ENCODE measurements around the gene AFAP1L1.

The AFAP1L1 gene

GRCh38 chr5:149235841-149236240 lies 35.8 kb upstream of the AFAP1L1 start:
- TF ChIP-seq CTCF (IDR thresholded peaks at IDR 0.05; ENCODE audit: extremely low read depth, missing control alignments) = no peak

GRCh38 chr5:149237662-149238061 lies 34.0 kb upstream of the AFAP1L1 start:
- no peak for DNase-seq (ENCODE audit: low spot score)
- no peak for TF ChIP-seq CTCF (IDR thresholded peaks at IDR 0.05; ENCODE audit: extremely low read depth, missing control alignments)

More at GRCh38 chr5:149235841-149236240, 35.8 kb upstream of the AFAP1L1 start:
- DNase-seq (ENCODE audit: low spot score) = no peak

- DNase-seq (ENCODE audit: low spot score) = no peak
- TF ChIP-seq CTCF (IDR thresholded peaks at IDR 0.05; ENCODE audit: extremely low read depth, missing control alignments) = no peak
Measured at GRCh38 chr5:149238540-149238939, 33.1 kb upstream of the AFAP1L1 start.

GRCh38 chr5:149239917-149240316 lies 31.7 kb upstream of the AFAP1L1 start:
- TF ChIP-seq CTCF (IDR thresholded peaks at IDR 0.05; ENCODE audit: extremely low read depth, missing control alignments) = no peak
- no peak for DNase-seq (ENCODE audit: low spot score)

- no peak for DNase-seq (ENCODE audit: low spot score)
Measured at GRCh38 chr5:149240354-149240998, 31.2 kb upstream of the AFAP1L1 start.

GRCh38 chr5:149242339-149242738 lies 29.3 kb upstream of the AFAP1L1 start:
- no peak for TF ChIP-seq CTCF (IDR thresholded peaks at IDR 0.05; ENCODE audit: extremely low read depth, missing control alignments)
- DNase-seq (ENCODE audit: low spot score) = no peak

More at GRCh38 chr5:149240354-149240998, 31.2 kb upstream of the AFAP1L1 start:
- TF ChIP-seq CTCF (IDR thresholded peaks at IDR 0.05; ENCODE audit: extremely low read depth, missing control alignments) = no peak

- DNase-seq (ENCODE audit: low spot score) = no peak
- TF ChIP-seq CTCF (IDR thresholded peaks at IDR 0.05; ENCODE audit: extremely low read depth, missing control alignments) = no peak
Measured at GRCh38 chr5:149246906-149247305, 24.8 kb upstream of the AFAP1L1 start.
